Lower lobe of right lung (tissue), 2 donors: ENCODE measurements around the gene CAMK1. TPM values are rescaled to one million over a fixed set of nuclear protein-coding genes. Genes with fewer than 3 reads are reported as not detected.
A peak's percentile ranks its signal among the peaks of the same experiment; 100 is the strongest.

Experiments
- ATAC-seq, 2 donors: fragments of 200-7000 bp; cut with Tn5 transposase; one replicate each; pipeline ENCODE4 v1.9.1; 2020 to 2022; ENCODE audit warnings: mild to moderate bottlenecking in 2 of 2, moderate library complexity in 2 of 2
- DNase-seq: peaks from one replicate; pipeline ENCODE4 v3.0.0-alpha.2; 2020
- H3K27ac ChIP-seq: fragments of 200-600 bp; one replicate; pipeline ENCODE4 v1.8.0; 2022
- H3K27me3 ChIP-seq: fragments of 200-600 bp; one replicate; pipeline ENCODE4 v1.8.0; 2022; ENCODE audit warnings: low read depth
- H3K36me3 ChIP-seq: fragments of 200-600 bp; one replicate; pipeline ENCODE4 v1.8.0; 2022; ENCODE audit warnings: mild to moderate bottlenecking
- H3K4me1 ChIP-seq: fragments of 200-600 bp; one replicate; pipeline ENCODE4 v1.8.0; 2022
- H3K4me3 ChIP-seq: fragments of 200-600 bp; one replicate; pipeline ENCODE4 v1.8.0; 2022; ENCODE audit warnings: mild to moderate bottlenecking
- H3K9me3 ChIP-seq: fragments of 200-600 bp; one replicate; pipeline ENCODE4 v1.8.0; 2022
- intact Hi-C: fragments of 100-400 bp; cut with DNase I; formaldehyde crosslinking; loops from one replicate; pipeline ENCODE4 v1.11.0; 2022
- total RNA-seq: library from RNA; stranded (reverse); fragmentation: NEBNext Ultra II Directional; extraction: Animal tissue kit (Norgen Biotek cat#: 25700); gene quantifications from one replicate; pipeline ENCODE4 v1.2.1, GENCODE V29; 2021
- TF ChIP-seq, protein P1 (sequence below): fragments of 200-600 bp; IDR thresholded peaks from one replicate; pipeline ENCODE4 v1.8.0; 2022; ENCODE audit warnings: antibody characterized with exemption, mild to moderate bottlenecking
- donor health status: DM: no; HTN: yes; CAD: no; lungs with severe emphysema.

CAMK1 gene
- total RNA-seq, 1 donor from 2014 or later, result 30.8 TPM

GRCh38 chr3:9770276-9770812, 597 bp upstream of the CAMK1 start:
- DNase-seq (peak; percentile 84), ATAC-seq (peak; percentile 38 to 51)
- intact Hi-C loops, result no loop called here
- Histone ChIP-seq H3K4me1 (peaks cover 47% of the 10 kb centered on the region), H3K9me3 (no peaks in the 10 kb centered on the region), H3K36me3 (peaks cover 5% of the 10 kb centered on the region), H3K4me3 (peak overlapping the region; percentile 87), H3K27ac (peak overlapping the region; percentile 87), H3K27me3 (no peaks in the 10 kb centered on the region)
- TF ChIP-seq, protein P1, sequence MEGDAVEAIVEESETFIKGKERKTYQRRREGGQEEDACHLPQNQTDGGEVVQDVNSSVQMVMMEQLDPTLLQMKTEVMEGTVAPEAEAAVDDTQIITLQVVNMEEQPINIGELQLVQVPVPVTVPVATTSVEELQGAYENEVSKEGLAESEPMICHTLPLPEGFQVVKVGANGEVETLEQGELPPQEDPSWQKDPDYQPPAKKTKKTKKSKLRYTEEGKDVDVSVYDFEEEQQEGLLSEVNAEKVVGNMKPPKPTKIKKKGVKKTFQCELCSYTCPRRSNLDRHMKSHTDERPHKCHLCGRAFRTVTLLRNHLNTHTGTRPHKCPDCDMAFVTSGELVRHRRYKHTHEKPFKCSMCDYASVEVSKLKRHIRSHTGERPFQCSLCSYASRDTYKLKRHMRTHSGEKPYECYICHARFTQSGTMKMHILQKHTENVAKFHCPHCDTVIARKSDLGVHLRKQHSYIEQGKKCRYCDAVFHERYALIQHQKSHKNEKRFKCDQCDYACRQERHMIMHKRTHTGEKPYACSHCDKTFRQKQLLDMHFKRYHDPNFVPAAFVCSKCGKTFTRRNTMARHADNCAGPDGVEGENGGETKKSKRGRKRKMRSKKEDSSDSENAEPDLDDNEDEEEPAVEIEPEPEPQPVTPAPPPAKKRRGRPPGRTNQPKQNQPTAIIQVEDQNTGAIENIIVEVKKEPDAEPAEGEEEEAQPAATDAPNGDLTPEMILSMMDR, result no peak

DNA sequence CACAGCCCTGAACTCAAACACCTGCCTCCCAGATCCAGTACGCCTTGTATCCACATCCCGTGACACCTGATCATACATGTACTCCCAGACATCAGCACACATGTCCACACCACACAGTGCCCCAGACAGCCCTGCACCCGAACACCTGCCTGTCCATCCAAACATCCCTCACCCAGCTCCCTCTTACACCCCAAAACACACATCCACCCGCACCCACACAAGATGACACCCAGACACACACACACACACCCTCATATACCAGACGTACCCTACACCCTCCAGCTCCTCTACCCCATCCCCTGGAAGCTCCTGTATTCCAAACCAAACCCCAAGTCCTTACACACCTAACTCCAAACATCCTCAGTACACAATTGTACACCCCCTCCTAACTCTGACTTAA, 735 bp downstream of the CAMK1 start:
- peaks cover 18% of the 10 kb centered on the region for H3K36me3 ChIP-seq
- H3K9me3 ChIP-seq, result no peaks in the 10 kb centered on the region
- H3K27ac ChIP-seq, result peak overlapping the region; percentile 87
- no peaks in the 10 kb centered on the region for H3K27me3 ChIP-seq
- intact Hi-C loops, result no loop called here
- peak overlapping the region; percentile 87 for H3K4me3 ChIP-seq
- DNase-seq, result no peak
- no peak for ATAC-seq
- TF ChIP-seq, protein P1, result no peak
- H3K4me1 ChIP-seq, result peaks cover 47% of the 10 kb centered on the region

GRCh38 chr3:9768141-9768775, 1.5 kb downstream of the CAMK1 start:
- Histone ChIP-seq H3K27me3 (no peaks in the 10 kb centered on the region), H3K4me1 (peaks cover 47% of the 10 kb centered on the region), H3K36me3 (peaks cover 26% of the 10 kb centered on the region), H3K9me3 (no peaks in the 10 kb centered on the region), H3K4me3 (peak overlapping the region; percentile 87), H3K27ac (peak overlapping the region; percentile 38)
- ATAC-seq, result no peak
- TF ChIP-seq, protein P1, result no peak
- no peak for DNase-seq
- intact Hi-C loops, result no loop called here

- Histone ChIP-seq H3K9me3 (no peaks in the 10 kb centered on the region), H3K27me3 (no peaks in the 10 kb centered on the region), H3K4me3 (peak overlapping the region; percentile 20), H3K36me3 (peaks cover 34% of the 10 kb centered on the region), H3K4me1 (peaks cover 47% of the 10 kb centered on the region), H3K27ac (peak overlapping the region; percentile 38)
- intact Hi-C loops, result no loop called here
- DNase-seq (peak; percentile 55), ATAC-seq (peak in 1 of 2 donors; percentile 42)
- TF ChIP-seq, protein P1, result no peak
These were observed 2.3 kb downstream of the CAMK1 start for GRCh38 chr3:9767418-9767817.

DNA sequence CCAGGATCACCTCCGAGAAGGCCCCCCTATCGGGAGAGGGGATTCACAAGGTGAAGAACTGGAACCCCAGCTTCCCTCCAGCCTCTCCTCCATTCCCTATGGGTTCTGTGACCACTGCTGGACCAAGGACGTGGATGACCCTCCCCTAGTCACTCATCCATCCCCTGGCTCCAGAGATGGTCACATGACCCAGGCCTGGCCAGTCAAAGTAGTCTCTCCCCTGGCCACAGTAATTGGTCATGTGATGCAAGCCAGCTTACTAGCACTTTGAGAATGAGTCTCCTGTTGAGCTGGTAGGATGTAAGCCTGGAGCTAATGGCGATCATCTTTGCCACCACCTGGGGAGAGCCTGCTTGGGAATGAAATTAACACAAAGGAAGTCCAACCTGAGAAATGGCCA, 3.9 kb downstream of the CAMK1 start:
- intact Hi-C loops, result no loop called here
- Histone ChIP-seq H3K4me3 (no peak overlapping the region), H3K36me3 (peaks cover 45% of the 10 kb centered on the region), H3K27ac (no peak overlapping the region), H3K9me3 (no peaks in the 10 kb centered on the region), H3K4me1 (peaks cover 42% of the 10 kb centered on the region), H3K27me3 (no peaks in the 10 kb centered on the region)
- TF ChIP-seq, protein P1, result no peak
- no peak for DNase-seq
- ATAC-seq, result no peak
